Stomach (tissue), 4 donors: Measurements from ENCODE around the gene ZBBX.

ENCODE experiments used
- CTCF ChIP-seq, 7 experiments: fragments of 450-650 bp in 4 of 7; fragments of 200-600 bp in 3 of 7; sonication (generic) in 3 of 7; IDR thresholded peaks; one replicate each; pipeline ENCODE4 v1.5.1; 2016 to 2019; ENCODE audit warnings: antibody characterized with exemption in 7 of 7, control low read depth in 2 of 7, mild to moderate bottlenecking in 1 of 7
- EP300 ChIP-seq: sonication (generic); formaldehyde crosslinking; IDR thresholded peaks from one replicate; pipeline ENCODE4 v1.6.1; 2017; ENCODE audit warnings: antibody characterized with exemption
- POLR2A ChIP-seq, 4 donors: fragments of 450-650 bp; IDR thresholded peaks; one replicate each; pipeline ENCODE4 v1.6.1; 2016; ENCODE audit warnings: antibody characterized with exemption in 4 of 4, control low read depth in 2 of 4, mild to moderate bottlenecking in 1 of 4, moderate library complexity in 1 of 4
- POLR2AphosphoS5 ChIP-seq, 3 donors: sonication (generic); formaldehyde crosslinking; IDR thresholded peaks; one replicate each; pipeline ENCODE4 v1.6.1; 2016; ENCODE audit warnings: antibody characterized with exemption in 3 of 3

GRCh38 chr3:167406876-167407492 lies 26.9 kb upstream of the ZBBX start:
- TF ChIP-seq POLR2A (IDR thresholded peaks at IDR 0.05) (no peak), EP300 (no peak), CTCF (IDR thresholded peaks at IDR 0.05) (peak in 2 of 7 experiments; percentile 12 to 15), POLR2AphosphoS5 (IDR thresholded peaks at IDR 0.05) (no peak)
